Urothelium cell line (cell line): ENCODE data around the gene UXS1.
"Not testable (repeated sequence)": the region's sequence is repeated elsewhere in the genome, so short reads cannot be mapped to it uniquely, and the experiment has no call there.

ENCODE experiments used
- DNase-seq: peaks from one replicate; pipeline ENCODE4 v3.0.0; 2011; ENCODE audit warnings: low spot score, mixed read lengths
- FAIRE-seq: peaks from 2 replicates; lab custom pipeline; 2011; peaks lifted over from hg19 to GRCh38; lab: Jason Lieb, UNC

Gene UXS1

DNA sequence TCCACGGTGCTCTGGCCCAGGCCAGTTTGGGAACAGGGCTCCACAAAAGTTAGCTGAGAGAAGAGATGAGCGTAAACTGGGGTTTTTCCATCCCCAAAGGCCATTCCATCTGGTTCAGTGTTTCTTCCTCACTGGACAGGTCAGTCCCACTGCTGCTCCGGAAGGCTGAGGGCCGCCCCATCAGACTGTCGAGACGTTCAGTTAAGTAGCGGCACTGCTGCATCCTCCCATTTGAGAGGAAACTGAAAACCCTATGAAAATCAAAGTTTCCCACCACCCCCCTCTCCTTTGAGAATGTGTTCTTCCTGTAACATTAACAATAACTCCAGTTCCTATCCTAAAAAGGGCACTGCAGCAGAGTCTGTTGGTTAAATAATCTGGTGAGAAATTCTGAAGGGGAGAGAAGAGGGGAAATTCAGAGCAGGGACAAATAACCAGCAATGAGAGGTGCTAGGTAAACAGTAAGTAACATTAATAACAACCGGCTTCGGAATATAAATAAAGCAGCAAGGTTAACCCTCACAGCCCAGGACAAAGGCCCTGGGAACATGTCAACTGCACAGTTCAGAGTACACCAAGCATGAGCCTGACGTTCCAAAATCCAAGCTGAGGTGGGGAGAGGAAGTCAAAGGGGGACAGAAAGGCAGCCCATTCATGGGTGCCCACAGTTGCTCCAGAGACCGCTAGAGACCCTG, 55.4 kb downstream of the UXS1 start:
- no peak for DNase-seq
- no peak for FAIRE-seq

- no peak for FAIRE-seq
These were observed 56.2 kb downstream of the UXS1 start for GRCh38 chr2:106137731-106138521.

DNA sequence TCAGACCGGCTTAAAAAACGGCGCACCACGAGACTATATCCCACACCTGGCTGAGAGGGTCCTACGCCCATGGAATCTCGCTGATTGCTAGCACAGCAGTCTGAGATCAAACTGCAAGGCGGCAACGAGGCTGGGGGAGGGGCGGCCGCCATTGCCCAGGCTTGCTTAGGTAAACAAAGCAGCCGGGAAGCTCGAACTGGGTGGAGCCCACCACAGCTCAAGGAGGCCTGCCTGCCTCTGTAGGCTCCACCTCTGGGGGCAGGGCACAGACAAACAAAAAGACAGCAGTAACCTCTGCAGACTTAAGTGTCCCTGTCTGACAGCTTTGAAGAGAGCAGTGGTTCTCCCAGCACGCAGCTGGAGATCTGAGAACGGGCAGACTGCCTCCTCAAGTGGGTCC, 62.9 kb downstream of the UXS1 start:
- FAIRE-seq, DNase-seq: not testable (repeated sequence)

More at GRCh38 chr2:106137731-106138521, 56.2 kb downstream of the UXS1 start:
- DNase-seq = no peak

DNA sequence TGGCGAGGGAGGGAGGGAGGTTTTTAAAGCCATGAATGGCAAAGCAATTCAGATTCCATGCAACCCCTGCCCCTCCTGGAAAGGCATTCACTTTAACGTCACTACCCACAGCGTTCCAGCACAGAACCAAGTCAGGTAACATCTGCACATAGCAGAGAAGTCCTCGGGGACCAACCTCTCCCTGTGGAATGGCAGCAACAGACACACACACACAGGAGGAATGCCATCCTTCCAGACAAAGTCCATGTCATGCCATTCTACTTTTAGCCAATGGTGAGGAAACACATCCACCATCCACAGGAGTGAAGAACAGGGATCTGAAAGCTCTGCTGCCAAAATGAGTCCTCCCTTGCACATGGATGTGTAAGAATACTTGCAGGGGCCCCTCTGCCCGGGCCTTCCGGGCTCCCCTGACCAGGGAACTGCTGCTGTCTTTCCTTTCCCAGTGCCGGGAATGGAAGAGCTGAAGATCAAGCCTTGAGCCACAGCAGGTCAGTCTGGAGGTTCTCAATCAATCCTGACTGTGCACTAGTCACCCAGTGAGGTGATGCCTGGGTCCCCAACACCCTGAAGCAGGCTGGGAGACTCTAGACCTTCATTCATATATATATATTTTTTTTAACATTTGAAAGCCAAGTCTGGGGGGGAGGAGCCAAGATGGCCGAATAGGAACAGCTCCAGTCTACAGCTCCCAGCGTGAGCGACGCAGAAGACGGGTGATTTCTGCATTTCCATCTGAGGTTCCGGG, 63.7 kb downstream of the UXS1 start:
- peak; percentile 35 for FAIRE-seq

DNA sequence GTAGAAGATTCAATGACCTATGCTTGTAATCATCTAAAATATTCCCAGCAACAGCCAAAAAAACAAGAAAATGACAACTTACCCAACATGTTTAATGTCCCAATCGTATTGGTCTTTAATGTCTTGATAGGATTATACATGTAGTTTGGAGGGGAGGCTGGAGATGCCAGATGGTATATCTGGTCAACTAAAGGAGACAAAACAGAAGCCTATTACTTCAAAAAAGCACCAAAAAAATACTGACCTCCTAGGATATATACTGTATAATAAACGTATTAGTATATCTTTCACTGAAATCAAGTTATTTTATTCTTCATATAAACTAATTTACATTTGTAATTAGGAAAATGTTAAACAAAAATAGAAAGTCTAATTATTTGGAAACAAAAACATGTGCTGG, 64.5 kb downstream of the UXS1 start:
- FAIRE-seq (no peak), DNase-seq (no peak)

More for the DNA sequence above, 63.7 kb downstream of the UXS1 start:
- DNase-seq = no peak

DNA sequence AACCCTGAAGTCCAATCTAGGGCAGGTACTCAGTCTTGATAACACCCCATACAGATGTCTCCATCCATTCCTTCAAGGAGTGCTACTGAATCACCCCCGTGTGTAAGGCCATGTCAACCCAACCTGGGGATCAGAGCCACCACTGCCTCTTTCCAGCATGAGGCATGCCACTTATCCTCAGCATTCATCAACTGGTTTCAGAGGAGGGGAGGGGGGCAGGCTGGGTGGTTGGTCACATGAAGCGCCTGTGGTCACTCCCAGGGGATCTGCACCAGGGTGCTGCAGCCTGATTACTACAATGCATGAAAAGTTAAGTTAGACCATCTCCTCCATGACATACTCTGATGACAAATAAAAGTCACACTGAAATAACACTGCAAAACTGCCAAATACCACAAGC, 65.0 kb downstream of the UXS1 start:
- FAIRE-seq (no peak), DNase-seq (no peak)

DNA sequence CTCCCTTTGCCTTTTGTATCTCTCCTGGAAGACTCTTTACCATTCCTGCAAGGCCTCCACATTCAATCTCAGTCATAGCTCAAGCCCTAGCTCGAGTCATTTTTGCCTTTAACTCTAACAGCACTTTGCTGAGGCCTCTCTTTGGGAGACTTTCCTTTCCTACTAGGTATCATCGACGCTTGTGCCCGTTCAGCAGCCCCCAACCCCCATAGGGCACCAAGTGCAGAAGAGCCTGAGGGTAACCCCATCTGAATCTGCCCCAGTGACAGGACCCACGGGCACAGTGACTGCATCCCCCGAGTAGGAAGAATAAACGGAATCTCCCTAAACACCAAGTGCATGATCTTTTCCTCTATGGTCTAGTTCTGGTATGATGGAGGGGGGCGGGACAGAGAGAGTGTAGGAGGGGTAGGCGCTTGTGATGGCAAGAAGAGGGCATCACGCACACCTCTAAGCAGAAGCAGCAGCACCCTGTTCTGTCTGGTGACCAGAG, 66.3 kb downstream of the UXS1 start:
- no peak for FAIRE-seq
- no peak for DNase-seq

DNA sequence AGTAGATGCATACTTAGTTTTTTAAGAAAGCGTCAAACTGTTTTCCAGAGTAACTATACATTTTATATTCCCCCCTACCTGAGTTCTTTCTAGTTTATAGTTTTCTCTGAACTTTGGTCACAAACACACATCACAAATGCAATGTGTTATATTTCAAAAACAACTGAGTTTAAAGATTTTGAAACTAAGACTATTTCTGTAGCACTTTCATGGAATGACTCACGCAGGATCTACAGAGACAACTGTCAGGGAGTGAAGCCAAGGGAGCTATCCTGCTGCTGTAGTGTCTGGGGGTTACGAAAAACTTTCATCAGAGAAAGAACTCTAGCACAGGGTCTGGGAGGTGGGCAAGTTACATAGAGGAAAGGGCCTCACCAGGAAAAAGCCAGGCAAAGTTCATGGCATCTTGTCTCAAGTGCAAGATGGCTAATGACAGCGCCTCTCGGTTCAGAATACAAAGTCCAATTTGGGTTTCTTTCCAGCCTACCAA, 66.8 kb downstream of the UXS1 start:
- no peak for FAIRE-seq
- no peak for DNase-seq

- DNase-seq (no peak), FAIRE-seq (no peak)
These were observed 67.3 kb downstream of the UXS1 start for GRCh38 chr2:106126705-106127281.

GRCh38 chr2:106126295-106126694, 67.8 kb downstream of the UXS1 start:
- no peak for DNase-seq
- FAIRE-seq = no peak

- FAIRE-seq (no peak), DNase-seq (no peak)
These were observed 69.1 kb downstream of the UXS1 start for GRCh38 chr2:106124905-106125549.

GRCh38 chr2:106124106-106124756, 69.9 kb downstream of the UXS1 start:
- DNase-seq (no peak), FAIRE-seq (no peak)

GRCh38 chr2:106122157-106122556, 71.9 kb downstream of the UXS1 start:
- DNase-seq (no peak), FAIRE-seq (no peak)

DNA sequence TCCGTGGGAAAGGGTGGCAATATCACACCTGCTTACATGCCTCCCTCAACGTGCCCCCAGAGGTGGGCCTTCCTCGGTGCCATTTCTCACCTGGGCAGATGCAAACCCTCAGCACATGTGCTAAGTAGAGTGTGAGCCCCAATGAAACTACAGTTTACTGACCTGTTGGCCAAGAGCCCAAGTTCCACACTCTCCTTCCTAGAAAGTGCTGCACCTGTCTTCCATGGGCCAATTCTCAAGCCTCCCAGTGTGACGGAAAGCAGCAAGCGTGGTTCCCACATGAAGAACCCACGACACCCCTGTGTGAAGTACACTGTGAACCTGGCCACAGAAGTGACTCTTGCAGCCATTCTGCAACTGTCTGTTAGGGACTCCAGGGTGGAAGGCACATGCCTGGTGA, 73.7 kb downstream of the UXS1 start:
- peak; percentile 61 for FAIRE-seq

DNA sequence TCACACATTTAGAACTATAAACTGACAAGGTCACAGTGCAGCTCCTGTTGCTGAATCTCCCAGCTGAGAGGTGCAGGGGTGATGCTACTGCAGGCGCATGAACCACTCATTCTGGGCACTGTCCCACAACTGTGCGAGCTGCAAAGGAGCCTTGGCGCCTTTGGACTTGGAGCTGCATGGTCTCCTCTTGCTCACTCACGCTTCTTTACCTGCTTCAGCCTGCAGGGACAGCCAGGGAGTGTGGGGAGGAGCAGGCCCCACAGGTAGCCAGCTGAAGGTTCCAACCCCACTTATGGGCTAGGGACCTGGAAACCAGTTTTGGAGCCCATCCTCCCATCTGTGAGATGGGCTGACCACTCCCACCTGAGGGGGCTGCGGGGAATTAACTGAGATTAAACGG, 75.0 kb downstream of the UXS1 start:
- no peak for DNase-seq
- FAIRE-seq = no peak

More for the DNA sequence above, 73.7 kb downstream of the UXS1 start:
- DNase-seq = no peak

DNA sequence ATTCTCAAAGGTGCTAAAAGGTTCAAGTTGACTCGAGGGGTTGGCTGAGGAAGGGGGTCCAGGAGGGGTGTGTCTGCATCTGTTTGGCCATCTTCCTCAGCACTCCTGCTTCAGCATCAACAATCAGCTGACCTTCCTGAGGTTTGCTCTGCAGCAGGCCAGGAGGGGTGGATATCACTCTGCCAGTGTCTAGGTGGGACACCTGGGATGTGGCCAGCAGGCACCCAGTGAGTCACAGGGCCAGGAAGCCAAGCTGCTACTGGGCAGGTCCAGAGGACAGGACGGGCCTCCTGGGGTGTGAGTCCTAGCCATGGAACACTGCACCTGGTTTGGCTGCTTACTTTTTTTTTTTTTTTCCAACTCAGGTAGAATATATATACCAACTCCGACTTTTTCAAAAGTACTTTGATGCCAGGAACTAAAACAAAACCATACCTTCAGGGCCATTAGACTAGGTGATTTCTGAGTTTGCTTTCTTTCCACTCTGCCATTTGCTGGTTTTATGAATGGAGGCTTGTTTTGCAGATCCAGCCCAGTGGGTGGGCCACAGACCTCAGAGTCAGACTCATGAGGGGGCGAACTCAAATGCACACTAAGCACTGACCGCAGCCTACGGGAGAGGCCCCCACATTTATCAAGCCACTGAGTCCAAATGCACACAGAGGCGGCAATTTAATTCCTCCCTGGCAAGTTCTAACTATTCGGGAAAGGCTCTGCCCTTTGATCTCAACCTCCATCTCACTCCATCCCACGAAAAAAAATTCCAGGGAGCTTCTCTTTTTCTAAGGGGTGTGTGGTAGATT, 76.0 kb downstream of the UXS1 start:
- FAIRE-seq = no peak
- DNase-seq = peak; percentile 45

DNA sequence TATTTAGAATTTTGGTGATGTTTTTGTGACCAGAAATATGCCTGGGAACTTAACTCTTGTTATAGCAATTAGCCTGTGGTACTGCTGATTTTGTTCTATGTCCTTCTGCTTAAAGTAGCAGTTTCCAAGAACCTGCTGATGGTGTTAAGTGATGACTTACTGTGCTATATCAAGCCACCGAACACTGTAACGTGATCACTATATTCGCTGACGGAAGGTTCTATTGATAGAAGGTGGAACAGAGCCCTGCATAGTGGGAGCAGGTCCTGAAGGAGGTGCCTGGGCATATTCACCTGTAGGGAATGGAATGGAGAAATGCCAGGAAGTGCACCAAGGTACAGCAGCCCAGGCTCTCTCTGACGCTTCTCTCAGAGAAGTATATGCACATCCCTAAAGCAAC, 76.8 kb downstream of the UXS1 start:
- FAIRE-seq (no peak), DNase-seq (no peak)

DNA sequence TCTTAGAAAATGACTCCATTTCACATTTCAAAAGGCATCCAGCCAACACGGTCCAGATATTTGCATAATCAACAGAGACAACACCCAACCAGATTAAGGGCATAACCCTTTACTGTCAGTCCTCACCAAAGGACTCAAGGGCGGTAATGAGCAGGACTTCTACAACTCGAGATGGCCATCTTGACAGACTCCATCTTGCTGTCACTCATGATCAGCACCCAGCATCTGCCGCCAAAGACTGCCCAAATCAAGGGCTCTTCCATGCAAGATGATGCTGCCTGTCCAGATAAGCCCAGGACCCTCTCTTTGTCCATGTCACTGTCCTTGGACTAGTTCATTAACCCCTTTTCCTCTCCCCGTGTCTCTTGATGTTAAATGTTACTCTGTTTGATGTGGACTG, 77.9 kb downstream of the UXS1 start:
- FAIRE-seq (no peak), DNase-seq (no peak)

GRCh38 chr2:106115665-106116064, 78.4 kb downstream of the UXS1 start:
- no peak for FAIRE-seq
- DNase-seq = no peak
